Kidney glomerular epithelial cell (primary cell): Measurements from ENCODE around the gene ZIK1.

Experiments
- DNase-seq: peaks from one replicate; lab custom pipeline; 2025; lab: John Stamatoyannopoulos, UW

ZIK1 gene

GRCh38 chr19:57583521-57584416 is at the start of gene ZIK1:
ZIK1 (plus strand) TSS chr19:57584145; CDS start chr19:57584357, 212 bp downstream.
- peak; percentile 80 for DNase-seq

GRCh38 chr19:57537953-57538547 is 45.9 kb upstream of the ZIK1 start:
- no peak for DNase-seq

- no peak for DNase-seq
These were observed 37.4 kb upstream of the ZIK1 start for GRCh38 chr19:57546513-57546912.

GRCh38 chr19:57552432-57552831 is 31.5 kb upstream of the ZIK1 start:
- DNase-seq, result no peak

DNA sequence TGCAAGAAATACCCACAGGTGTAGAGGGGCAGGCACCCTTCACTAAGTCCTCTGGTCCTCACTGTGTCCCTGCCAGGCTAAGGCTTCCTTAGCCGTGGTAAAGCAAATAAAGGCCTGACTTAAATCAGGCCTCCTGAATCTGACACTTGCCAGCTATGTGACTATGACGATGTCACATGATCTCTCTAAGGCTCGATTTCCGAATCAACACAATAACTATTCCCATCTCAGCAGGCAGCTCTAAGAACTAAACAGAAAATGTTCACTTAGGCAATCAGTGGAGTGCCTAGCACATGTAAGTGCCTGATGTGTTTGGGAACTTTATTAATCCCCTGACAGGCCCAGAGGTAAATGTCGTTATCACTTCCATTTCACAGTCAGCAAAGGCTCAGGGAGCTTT is 26.3 kb upstream of the ZIK1 start:
- no peak for DNase-seq

- DNase-seq, result no peak
These were observed 25.4 kb upstream of the ZIK1 start for GRCh38 chr19:57558525-57558924.

DNA sequence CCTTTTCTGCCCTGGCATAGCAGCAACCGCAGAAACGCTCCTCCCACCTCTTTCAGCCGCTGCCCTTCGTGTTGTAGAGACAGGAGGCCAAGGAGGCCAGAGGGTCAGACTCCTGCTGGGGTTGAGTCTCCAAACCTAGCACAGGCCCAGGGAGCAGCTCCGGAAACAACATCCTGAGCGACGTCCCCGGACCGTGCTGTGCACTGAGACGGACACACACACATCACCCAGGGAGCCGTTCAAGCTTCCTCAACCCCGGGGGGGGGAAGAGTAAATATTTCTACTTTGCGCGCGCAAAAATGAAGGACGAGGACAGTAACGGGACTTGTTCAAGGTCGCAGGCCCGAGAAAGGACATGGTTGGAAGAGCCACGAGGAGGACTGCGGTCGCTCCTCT is 24.9 kb upstream of the ZIK1 start:
- peak; percentile 33 for DNase-seq

- DNase-seq, result peak; percentile 74
These were observed 24.4 kb upstream of the ZIK1 start, which contains the start of gene ZNF550 for GRCh38 chr19:57559404-57560025. ZNF550 (minus strand) TSS chr19:57559863; CDS start chr19:57559682, 181 bp downstream.

DNA sequence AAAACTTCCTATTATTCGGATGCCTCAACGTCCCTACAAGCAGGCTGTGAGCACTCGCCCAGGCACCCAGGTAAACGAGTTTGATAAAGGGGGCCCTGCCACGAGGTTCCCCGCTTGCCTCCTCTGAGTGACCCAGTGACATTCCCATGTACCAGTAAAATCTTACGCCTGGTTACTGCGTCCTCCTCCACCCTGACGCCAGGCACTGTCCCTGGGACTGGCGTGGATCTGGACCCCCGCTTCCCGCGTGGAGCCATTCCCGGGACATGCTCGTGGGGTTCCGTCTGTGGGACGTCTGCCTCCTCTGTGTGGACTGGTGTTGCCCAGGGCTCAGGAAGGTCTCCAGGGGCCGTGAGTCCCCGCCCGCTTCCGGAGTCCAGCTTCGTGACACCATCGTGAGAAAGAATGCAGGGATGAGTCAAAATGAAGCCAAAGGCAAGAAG is 23.9 kb upstream of the ZIK1 start:
- no peak for DNase-seq

DNA sequence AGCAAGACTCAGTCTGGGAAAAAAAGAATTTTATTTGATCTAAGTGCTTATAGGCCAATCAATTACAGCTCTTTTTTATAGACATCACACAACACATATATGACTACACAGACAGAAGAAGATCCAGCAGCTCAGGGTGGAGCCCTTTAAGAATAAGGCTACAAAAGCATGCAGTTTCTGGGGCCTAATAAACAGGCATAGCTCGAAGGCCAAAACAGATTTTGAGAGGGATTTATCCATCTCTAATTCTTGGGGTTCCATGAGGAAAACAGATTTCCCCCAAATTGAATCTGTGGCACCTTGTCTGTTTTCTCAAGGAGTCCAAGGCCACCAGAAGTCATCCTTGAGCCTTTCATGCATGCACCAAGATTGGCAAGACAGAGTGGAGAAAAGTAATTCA is 20.4 kb upstream of the ZIK1 start:
- no peak for DNase-seq

DNA sequence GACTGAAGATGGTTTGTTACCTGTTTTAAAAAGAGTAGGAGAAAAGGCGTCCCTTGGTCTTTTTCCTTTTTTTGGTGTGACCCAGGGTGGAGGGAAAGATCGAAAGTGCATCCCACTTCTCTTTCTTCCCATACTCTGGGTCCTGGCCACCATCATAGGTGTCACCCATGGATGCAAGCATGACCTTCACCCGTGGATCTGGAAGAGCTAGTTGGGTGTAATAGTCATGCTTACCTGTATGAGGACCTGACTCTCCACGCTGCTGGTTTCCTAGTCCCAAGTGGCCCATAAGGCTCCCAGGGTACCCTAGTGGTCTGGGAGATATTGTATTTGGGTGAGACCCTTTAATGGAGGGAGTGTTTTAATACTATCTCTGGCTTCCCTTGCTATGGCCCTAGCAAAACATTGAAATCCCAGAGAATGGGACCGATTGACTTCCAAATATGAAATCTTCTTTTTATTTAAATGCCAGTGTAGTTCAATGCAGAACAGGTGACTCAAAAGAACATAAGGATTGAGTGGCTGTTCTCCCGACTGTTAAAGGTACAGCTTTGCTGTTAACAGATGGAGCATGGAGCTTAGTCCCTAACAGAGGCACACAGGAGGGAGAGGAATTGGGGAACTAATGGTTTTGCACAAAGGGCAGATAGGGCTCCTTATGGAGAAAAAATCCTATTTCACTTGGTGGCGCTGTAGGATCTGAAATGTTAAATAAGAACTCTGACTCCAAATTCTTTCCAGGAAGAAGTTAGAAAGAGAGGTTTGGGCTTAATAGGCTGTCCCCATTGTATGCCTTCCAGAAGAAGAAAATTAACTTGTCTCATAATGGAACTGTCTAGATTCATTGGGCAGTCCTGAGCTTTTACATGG is 17.3 kb upstream of the ZIK1 start:
- DNase-seq, result no peak

DNA sequence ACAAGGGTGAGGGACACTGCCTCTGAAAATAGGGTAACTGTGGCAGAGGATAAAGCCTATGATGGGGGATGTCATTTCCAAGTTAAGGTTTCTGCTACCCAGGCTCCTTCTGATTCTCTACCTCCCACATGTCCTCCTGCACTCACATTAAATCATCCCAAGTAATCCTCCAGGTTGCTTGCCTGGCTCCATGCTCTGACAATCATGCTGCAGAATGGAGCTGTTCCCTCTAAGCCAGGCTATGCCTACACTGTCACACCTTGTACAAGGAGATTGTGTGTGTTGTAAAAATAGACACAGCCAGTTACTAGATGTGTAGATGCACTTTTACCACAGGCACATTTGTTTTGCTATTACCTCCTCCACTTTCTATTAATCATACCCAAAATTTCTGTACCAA is 13.2 kb upstream of the ZIK1 start:
- no peak for DNase-seq

GRCh38 chr19:57572415-57572947 is 11.5 kb upstream of the ZIK1 start:
- DNase-seq, result no peak

DNA sequence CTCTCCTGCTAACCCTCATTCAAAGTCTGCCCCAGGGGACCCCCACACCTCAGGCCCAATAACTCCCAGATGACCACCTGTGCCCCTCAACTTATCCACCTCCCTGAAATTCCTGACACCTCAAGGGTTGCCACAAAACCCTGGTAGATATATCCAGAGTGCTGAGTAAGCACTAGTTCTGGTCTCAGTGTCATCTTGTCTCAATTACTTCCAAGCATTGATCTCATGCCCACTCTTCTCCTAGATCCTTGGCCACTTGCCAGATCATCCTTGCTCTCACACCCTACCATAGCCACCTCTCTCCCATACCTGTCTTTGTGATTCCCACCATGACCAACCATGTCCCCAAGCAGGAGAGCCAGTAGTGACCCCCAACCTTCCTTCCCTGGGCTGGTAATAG is 7.3 kb upstream of the ZIK1 start:
- DNase-seq, result no peak

DNA sequence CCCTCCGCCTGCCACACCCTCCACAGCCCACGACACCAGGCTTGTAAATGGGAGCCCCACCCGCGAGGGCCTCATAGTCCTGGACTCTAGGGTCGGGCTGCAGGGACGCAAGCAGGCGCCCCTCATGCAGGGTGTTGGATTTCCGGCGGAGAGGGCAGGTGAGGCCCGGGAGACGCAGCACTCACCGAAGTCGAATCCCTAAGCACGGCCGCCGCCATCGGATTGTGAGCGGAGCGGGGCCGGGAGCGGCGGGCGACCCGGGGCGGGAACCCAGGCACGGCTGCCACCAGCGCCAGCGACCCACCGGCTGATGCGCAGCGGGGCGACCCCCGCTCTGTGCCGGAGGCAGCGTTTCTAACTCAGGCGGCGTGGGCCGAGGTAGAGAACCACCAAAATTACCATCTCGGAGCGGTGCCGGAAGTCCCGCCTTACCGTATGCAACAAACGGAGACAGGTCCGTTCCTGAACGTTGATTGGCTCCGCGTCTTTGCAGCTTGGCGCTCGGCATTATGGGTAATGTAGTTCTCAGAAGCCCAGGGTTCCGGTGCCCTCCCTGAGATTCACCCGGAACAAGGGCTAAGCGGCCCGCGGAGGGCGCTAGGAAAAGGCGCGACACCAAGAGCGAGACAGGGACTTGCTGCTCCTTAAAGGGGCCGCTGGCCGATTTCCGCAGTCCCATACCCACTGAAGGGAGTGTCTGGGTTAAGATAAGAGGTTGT is 5.3 kb upstream of the ZIK1 start, which contains the start of gene ZNF416:
TSS of gene ZNF416 (minus strand) at position 425 of the 719 bp plus-strand sequence. CDS start at position 218, 207 bp downstream.
- DNase-seq, result peak; percentile 92

DNA sequence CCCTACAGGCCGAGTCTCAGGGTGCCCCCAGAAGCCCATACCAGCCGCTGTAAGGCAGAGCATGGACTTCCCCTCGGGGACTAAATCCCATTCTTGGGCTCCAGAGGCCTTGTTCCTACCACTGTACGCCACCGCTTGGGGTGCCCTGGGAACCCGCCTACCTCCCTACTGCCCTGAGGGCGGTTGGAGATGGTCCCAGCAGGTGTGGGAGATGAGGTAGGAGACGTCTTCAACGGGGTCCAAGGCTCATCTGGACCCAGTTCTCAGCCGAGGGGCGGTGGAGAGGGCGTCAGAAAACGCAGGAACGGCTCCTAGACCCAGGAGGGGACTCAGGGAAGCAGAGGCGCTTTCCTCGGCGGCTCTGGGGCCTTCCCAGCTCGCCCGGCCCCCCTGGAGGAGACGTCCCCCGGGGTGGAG is 833 bp upstream of the ZIK1 start:
- no peak for DNase-seq

- no peak for DNase-seq
These were observed 3.6 kb downstream of the ZIK1 start for GRCh38 chr19:57587529-57587928.

DNA sequence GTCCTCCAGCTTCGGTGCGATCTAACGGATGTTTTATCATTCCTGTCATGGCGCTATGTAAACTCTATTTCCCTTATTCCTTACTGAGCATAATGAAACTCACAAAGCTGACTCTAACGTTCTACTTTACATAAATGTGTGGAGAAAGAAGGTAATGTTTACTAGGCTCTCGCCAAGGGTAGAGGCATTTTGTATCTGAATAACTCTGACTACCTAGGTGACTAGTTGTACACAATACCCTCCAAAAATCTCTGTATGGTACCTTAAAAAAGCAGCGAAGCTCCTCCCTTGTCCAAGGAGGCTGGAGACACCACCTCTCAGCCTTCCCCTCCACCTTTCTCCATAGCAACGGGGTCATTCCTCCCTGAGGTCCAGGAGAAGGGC is 15.4 kb downstream of the ZIK1 start:
- DNase-seq, result no peak

DNA sequence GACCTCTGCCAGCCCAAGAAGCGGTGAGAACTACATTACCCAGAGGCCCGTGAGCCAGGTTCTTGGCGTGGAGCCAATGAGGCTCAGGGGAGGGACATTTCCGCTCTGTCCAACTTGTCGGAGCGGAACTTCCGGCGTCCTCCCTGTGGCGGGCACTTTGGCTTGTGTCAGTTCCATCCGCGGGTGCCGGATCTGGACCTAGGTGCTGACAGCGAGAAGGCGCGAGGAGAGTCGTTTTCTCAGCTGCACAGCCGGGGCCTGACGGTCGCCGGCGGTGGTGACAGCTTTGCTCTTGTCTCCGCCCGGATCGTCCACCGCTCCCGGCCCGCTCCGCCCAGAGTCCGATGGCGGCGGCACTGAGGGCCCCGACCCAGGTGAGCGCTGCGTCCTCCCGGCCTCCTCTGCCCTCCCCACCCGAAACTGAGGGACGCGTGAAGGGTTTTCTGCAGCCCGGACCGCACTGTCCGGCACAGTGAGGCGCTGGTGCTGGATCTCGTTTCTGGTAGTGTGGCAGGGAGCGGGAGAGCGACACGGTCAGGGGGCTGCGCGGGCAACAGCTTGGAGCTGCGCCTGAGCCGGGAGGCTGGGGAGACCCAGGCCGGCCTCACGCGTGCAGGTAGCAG is 15.9 kb downstream of the ZIK1 start, which contains the start of gene ZNF530:
TSS of gene ZNF530 (plus strand) at position 125 of the 623 bp plus-strand sequence. CDS start 4,461 bp downstream, outside the sequence.
- DNase-seq, result peak; percentile 78

- DNase-seq, result no peak
These were observed 23.0 kb downstream of the ZIK1 start for GRCh38 chr19:57606931-57607330.
